H9 (cell line): ENCODE data around the gene GSX2. TPM values are rescaled to one million over a fixed set of nuclear protein-coding genes. Genes with fewer than 3 reads are reported as not detected.

ENCODE experiments used
- DNase-seq: peaks from one replicate; pipeline ENCODE4 v3.0.0-alpha.2; 2017
- H2AFZ ChIP-seq: one replicate; pipeline ENCODE4 v1.6.1; 2013; ENCODE audit warnings: mild to moderate bottlenecking, low read length, control low read depth, moderate library complexity
- H2AK5ac ChIP-seq: 2 replicates; pipeline ENCODE4 v1.6.1; 2013; ENCODE audit warnings: low read length, control low read depth, mixed read lengths; ENCODE audit not compliant: insufficient read length
- H2BK120ac ChIP-seq: one replicate; pipeline ENCODE4 v1.6.1; 2013; ENCODE audit warnings: low read depth, mild to moderate bottlenecking, low read length, control low read depth, inconsistent platforms; ENCODE audit not compliant: poor library complexity, severe bottlenecking
- H2BK12ac ChIP-seq: 2 replicates; pipeline ENCODE4 v1.6.1; 2013; ENCODE audit warnings: low read length, control low read depth, mixed read lengths, low read depth; ENCODE audit not compliant: insufficient read length
- H2BK15ac ChIP-seq: 2 replicates; pipeline ENCODE4 v1.6.1; 2013; ENCODE audit warnings: low read depth, low read length, control low read depth
- H2BK20ac ChIP-seq: one replicate; pipeline ENCODE4 v1.6.1; 2013; ENCODE audit warnings: low read depth, mild to moderate bottlenecking, low read length, control low read depth, inconsistent platforms; ENCODE audit not compliant: poor library complexity, severe bottlenecking
- H2BK5ac ChIP-seq: 2 replicates; pipeline ENCODE4 v1.6.1; 2013; ENCODE audit warnings: low read length, control low read depth, mixed read lengths; ENCODE audit not compliant: insufficient read length
- H3K14ac ChIP-seq: 2 replicates; pipeline ENCODE4 v1.6.1; 2013; ENCODE audit warnings: low read length, control low read depth; ENCODE audit not compliant: insufficient read depth
- H3K18ac ChIP-seq: 2 replicates; pipeline ENCODE4 v1.6.1; 2013; ENCODE audit warnings: low read depth, mild to moderate bottlenecking, mixed read lengths, low read length, control low read depth; ENCODE audit not compliant: insufficient read length
- H3K23ac ChIP-seq: 2 replicates; pipeline ENCODE4 v1.6.1; 2013; ENCODE audit warnings: low read length, control low read depth, mixed read lengths, low read depth; ENCODE audit not compliant: insufficient read length
- H3K23me2 ChIP-seq: 2 replicates; pipeline ENCODE4 v1.6.1; 2013; ENCODE audit warnings: low read depth, mild to moderate bottlenecking, mixed read lengths, low read length, control low read depth; ENCODE audit not compliant: insufficient read length, poor library complexity, severe bottlenecking
- H3K27ac ChIP-seq: 2 replicates; pipeline ENCODE4 v1.5.1; 2013; ENCODE audit warnings: low read length, control low read depth, mixed read lengths, low read depth; ENCODE audit not compliant: insufficient read length
- H3K27me3 ChIP-seq: 2 replicates; pipeline ENCODE4 v1.6.1; 2013; ENCODE audit warnings: low read length, control low read depth, inconsistent platforms; ENCODE audit not compliant: insufficient read depth
- H3K4ac ChIP-seq: 2 replicates; pipeline ENCODE4 v1.6.1; 2013; ENCODE audit warnings: low read depth, mild to moderate bottlenecking, control low read depth, inconsistent platforms, low read length, moderate library complexity
- H3K4me1 ChIP-seq: 2 replicates; pipeline ENCODE4 v1.6.1; 2013; ENCODE audit warnings: low read length, control low read depth, inconsistent platforms; ENCODE audit not compliant: insufficient read depth
- H3K4me2 ChIP-seq: 2 replicates; pipeline ENCODE4 v1.6.1; 2013; ENCODE audit warnings: low read length, control low read depth, mixed read lengths; ENCODE audit not compliant: insufficient read length, insufficient read depth
- H3K56ac ChIP-seq: 2 replicates; pipeline ENCODE4 v1.6.1; 2013; ENCODE audit warnings: low read depth, mild to moderate bottlenecking, mixed read lengths, low read length, control low read depth; ENCODE audit not compliant: insufficient read length
- H3K79me1 ChIP-seq: 2 replicates; pipeline ENCODE4 v1.6.1; 2013; ENCODE audit warnings: low read depth, mild to moderate bottlenecking, moderate library complexity, low read length, control low read depth, inconsistent platforms; ENCODE audit not compliant: insufficient read depth, poor library complexity, severe bottlenecking
- H3K79me2 ChIP-seq: 2 replicates; pipeline ENCODE4 v1.6.1; 2013; ENCODE audit warnings: low read length, control low read depth, inconsistent platforms; ENCODE audit not compliant: insufficient read depth
- H3K9ac ChIP-seq: 2 replicates; pipeline ENCODE4 v1.6.1; 2013; ENCODE audit warnings: low read length, control low read depth, mixed read lengths; ENCODE audit not compliant: insufficient read length; ENCODE audit errors: extremely low read depth
- H3K9me3 ChIP-seq: one replicate; pipeline ENCODE4 v1.6.1; 2013; ENCODE audit warnings: low read depth, low read length, inconsistent platforms; ENCODE audit not compliant: control insufficient read depth
- H3T11ph ChIP-seq: one replicate; pipeline ENCODE4 v1.6.1; 2013; ENCODE audit warnings: mild to moderate bottlenecking, low read length, control low read depth, inconsistent platforms
- H4K20me1 ChIP-seq: one replicate; pipeline ENCODE4 v1.6.1; 2013; ENCODE audit not compliant: control insufficient read depth, insufficient read length, insufficient read depth
- H4K5ac ChIP-seq: 2 replicates; pipeline ENCODE4 v1.6.1; 2013; ENCODE audit warnings: low read depth, mild to moderate bottlenecking, mixed read lengths, low read length, control low read depth; ENCODE audit not compliant: insufficient read length
- H4K8ac ChIP-seq: replicated peaks from 2 replicates; pipeline ENCODE4 v1.6.1; 2013; ENCODE audit warnings: low read length, control low read depth, mixed read lengths, low read depth; ENCODE audit not compliant: insufficient read length
- H4K91ac ChIP-seq: 2 replicates; pipeline ENCODE4 v1.6.1; 2013; ENCODE audit warnings: low read depth, mild to moderate bottlenecking, moderate library complexity, mixed read lengths, low read length, control low read depth; ENCODE audit not compliant: insufficient read length
- H3K27ac Mint-ChIP-seq, 3 experiments: 2 replicates in 2 of 3; 3 replicates in 1 of 3; pipeline ENCODE4 v1.8.0; 2020 to 2021; ENCODE audit warnings: mixed read lengths in 3 of 3, mild to moderate bottlenecking in 1 of 3, moderate library complexity in 1 of 3
- H3K27me3 Mint-ChIP-seq: 2 replicates; pipeline ENCODE4 v1.8.0; 2021; ENCODE audit warnings: low read depth, mild to moderate bottlenecking, moderate library complexity, mixed read lengths
- H3K36me3 Mint-ChIP-seq, 3 experiments: 2 replicates in 2 of 3; 3 replicates in 1 of 3; pipeline ENCODE4 v1.8.0; 2020 to 2021; ENCODE audit warnings: low read depth in 3 of 3, mixed read lengths in 3 of 3; ENCODE audit not compliant: insufficient read depth in 1 of 3
- H3K4me1 Mint-ChIP-seq, 2 experiments: 2 replicates each; pipeline ENCODE4 v1.8.0; 2020; ENCODE audit warnings: mixed read lengths in 2 of 2
- H3K4me3 Mint-ChIP-seq, 2 experiments: 2 replicates in 1 of 2; 3 replicates in 1 of 2; pipeline ENCODE4 v1.8.0; 2020 to 2021; ENCODE audit warnings: mild to moderate bottlenecking in 2 of 2, mixed read lengths in 2 of 2, moderate library complexity in 1 of 2
- H3K9me3 Mint-ChIP-seq, 2 experiments: 2 replicates in 1 of 2; 3 replicates in 1 of 2; pipeline ENCODE4 v1.8.0; 2020; ENCODE audit warnings: mild to moderate bottlenecking in 2 of 2, mixed read lengths in 2 of 2, moderate library complexity in 1 of 2
- CTCF ChIP-seq: fragments of 200-600 bp; sonication (generic); conservative IDR thresholded peaks from 3 replicates; pipeline ENCODE4 v1.8.0; 2021; ENCODE audit warnings: antibody characterized with exemption, mild to moderate bottlenecking
- WGBS: extraction: QIAGEN DNeasy Blood & Tissue Kit; methylation state at CpG from one replicate; pipeline ENCODE4 v1.1.7; 2013; ENCODE audit warnings: missing lambda C conversion rate, low lambda C conversion rate, mixed read lengths; ENCODE audit not compliant: insufficient read length; ENCODE audit errors: extremely low coverage; 5-methylcytosine and 5-hydroxymethylcytosine counted together
- total RNA-seq: library from RNA; stranded (reverse); gene quantifications from 2 replicates; pipeline ENCODE4 v1.2.1, GENCODE V29; 2021

GSX2 gene
- total RNA-seq, 1 experiment from 2014 or later: not detected

DNA sequence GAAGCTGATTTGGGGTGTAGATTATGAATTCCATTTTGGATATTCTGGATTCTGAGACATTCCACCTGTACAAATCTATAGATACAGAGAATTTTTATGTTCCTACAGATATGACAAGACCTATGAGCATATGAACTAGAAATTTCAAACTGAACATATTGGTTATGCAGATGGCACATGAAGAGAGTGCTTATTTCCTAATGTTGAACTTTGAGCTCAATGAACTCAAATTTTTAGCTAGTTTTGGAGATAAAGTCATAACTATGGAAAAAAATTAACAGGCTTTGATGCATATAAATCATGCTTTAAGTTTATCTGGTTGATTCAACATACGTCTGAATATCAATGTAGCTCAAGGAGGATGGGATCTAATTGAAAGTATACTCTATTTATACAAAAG, 44.5 kb upstream of the GSX2 start:
- no peak overlapping the region for H2AK5ac ChIP-seq
- H2BK120ac ChIP-seq: no peak overlapping the region
- no peak overlapping the region for H3K27ac ChIP-seq
- no peak overlapping the region for H2BK5ac ChIP-seq
- Mint-ChIP-seq H3K27me3 (no peaks in the 10 kb centered on the region), H3K4me3 (no peak overlapping the region), H3K36me3 (no peaks in the 10 kb centered on the region), H3K4me1 (peaks cover 0 to 9% of the 10 kb centered on the region in 2 experiments; a peak in 1 of 4 replicates), H3K27ac (no peak overlapping the region), H3K9me3 (no peaks in the 10 kb centered on the region)
- no peak overlapping the region for H3T11ph ChIP-seq
- H3K4me1 ChIP-seq: no peaks in the 10 kb centered on the region
- H3K79me2 ChIP-seq: no peaks in the 10 kb centered on the region
- H3K4me2 ChIP-seq: no peak overlapping the region
- H3K27me3 ChIP-seq: no peaks in the 10 kb centered on the region
- no peak overlapping the region for H3K4ac ChIP-seq
- no CpG with 5 or more reads among the region's 1 CpG for WGBS
- H3K79me1 ChIP-seq: peaks cover 7% of the 10 kb centered on the region
- no peaks in the 10 kb centered on the region for H4K20me1 ChIP-seq
- no peak overlapping the region for H3K18ac ChIP-seq
- H3K23ac ChIP-seq: no peak overlapping the region
- no peak overlapping the region for H4K5ac ChIP-seq
- no peak overlapping the region for H2BK20ac ChIP-seq
- H3K23me2 ChIP-seq: no peaks in the 10 kb centered on the region
- no peak overlapping the region for H2AFZ ChIP-seq
- H4K8ac ChIP-seq: no peak overlapping the region
- no peak overlapping the region for H3K56ac ChIP-seq
- no peak overlapping the region for H2BK12ac ChIP-seq
- no peak overlapping the region for H3K14ac ChIP-seq
- no peak overlapping the region for H3K9ac ChIP-seq
- H4K91ac ChIP-seq: no peak overlapping the region
- TF ChIP-seq CTCF: no peak
- DNase-seq: no peak
- H2BK15ac ChIP-seq: no peak overlapping the region
- H3K9me3 ChIP-seq: no peaks in the 10 kb centered on the region
